ENCODE measurements around the gene EDARADD. TPM values are rescaled to one million over a fixed set of nuclear protein-coding genes. Genes with fewer than 3 reads are reported as not detected.

Gene EDARADD
- total RNA-seq, 4 donors from 2014 or later = 0.42 to 1.2 (median 0.82) TPM

- Histone ChIP-seq H3K36me3 (no peaks in the 10 kb centered on the region), H3K27ac (no peak overlapping the region), H3K4me3 (no peak overlapping the region), H3K27me3 (no peaks in the 10 kb centered on the region), H3K4me1 (no peaks in the 10 kb centered on the region), H3K9me3 (no peaks in the 10 kb centered on the region)
- TF ChIP-seq EP300 (IDR thresholded peaks at IDR 0.05) = no peak
- TF ChIP-seq POLR2A (IDR thresholded peaks at IDR 0.05) = no peak
- no peak for TF ChIP-seq CTCF (IDR thresholded peaks at IDR 0.05)
- no peak for DNase-seq (ENCODE audit: low spot score in 2 of 2)
- 81 to 94% methylated on average over 3 of the region's 3 CpGs for WGBS, 2 donors
Observed at GRCh38 chr1:236422517-236422876, 28.4 kb downstream of the EDARADD start.

DNA sequence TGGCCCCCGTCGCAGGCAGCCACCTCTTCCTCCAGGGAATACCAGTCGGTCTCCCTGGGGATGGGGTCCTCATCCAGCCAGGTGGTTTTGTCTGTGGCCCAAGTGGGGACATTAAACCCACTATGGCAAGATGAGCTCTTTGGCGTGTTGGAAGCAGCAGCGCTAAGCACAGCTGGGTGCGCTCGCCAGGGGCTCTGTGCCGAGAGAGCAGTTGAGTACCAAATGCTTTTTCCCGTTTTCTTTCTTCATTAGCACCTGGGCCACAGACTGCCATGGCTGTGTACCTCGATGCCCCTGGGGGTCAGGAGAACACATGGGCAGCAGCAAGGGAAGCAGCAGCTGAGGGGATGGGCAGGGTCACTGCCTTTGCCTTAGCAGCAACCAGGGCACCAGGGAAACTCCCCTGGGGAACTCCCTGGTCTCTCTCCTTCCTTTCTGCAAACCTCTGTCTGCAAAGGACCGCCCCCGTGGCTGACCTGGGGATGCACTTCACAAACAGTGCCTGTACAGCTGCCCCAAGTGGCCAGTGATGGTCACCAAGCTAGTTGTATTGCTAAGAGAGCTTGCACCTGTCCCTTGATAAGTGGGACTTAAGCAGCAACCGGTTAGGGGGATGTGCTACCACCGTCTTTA lies 31.1 kb downstream of the EDARADD start:
- no peaks in the 10 kb centered on the region for H3K4me1 ChIP-seq
- H3K27ac ChIP-seq = no peak overlapping the region
- no peak overlapping the region for H3K4me3 ChIP-seq
- no peaks in the 10 kb centered on the region for H3K9me3 ChIP-seq
- no peak for DNase-seq (ENCODE audit: low spot score in 2 of 2)
- WGBS, 2 donors = 83% methylated on average over 14 of the region's 14 CpGs
- no peaks in the 10 kb centered on the region for H3K36me3 ChIP-seq
- H3K27me3 ChIP-seq = no peaks in the 10 kb centered on the region
- TF ChIP-seq POLR2A (IDR thresholded peaks at IDR 0.05) (no peak), CTCF (IDR thresholded peaks at IDR 0.05) (no peak), EP300 (IDR thresholded peaks at IDR 0.05) (no peak)

DNA sequence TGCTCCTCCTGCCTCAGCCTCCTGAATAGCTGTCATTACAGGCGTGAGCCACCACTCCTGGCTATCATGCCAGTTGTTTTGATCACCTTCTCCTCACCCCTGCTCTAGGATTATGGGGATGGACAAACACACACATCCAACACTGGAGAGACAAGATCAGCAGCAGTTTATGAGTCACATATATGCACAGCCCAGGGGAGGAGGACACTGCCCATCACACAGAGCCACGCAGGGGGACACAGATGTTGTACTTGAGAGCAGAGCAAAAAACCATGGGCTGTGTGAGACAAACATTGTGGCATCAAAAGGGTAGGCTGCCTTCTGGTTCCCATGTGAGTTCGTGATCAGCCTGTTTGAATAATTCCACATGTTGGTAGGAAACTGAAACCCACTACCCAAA lies 32.1 kb downstream of the EDARADD start:
- Histone ChIP-seq H3K27ac (no peak overlapping the region), H3K36me3 (no peaks in the 10 kb centered on the region), H3K9me3 (no peaks in the 10 kb centered on the region), H3K27me3 (no peaks in the 10 kb centered on the region), H3K4me3 (no peak overlapping the region), H3K4me1 (no peaks in the 10 kb centered on the region)
- TF ChIP-seq CTCF (IDR thresholded peaks at IDR 0.05) (no peak), POLR2A (IDR thresholded peaks at IDR 0.05) (no peak), EP300 (IDR thresholded peaks at IDR 0.05) (no peak)
- no peak for DNase-seq (ENCODE audit: low spot score in 2 of 2)
- 77 to 90% methylated on average over 3 of the region's 3 CpGs for WGBS, 2 donors

GRCh38 chr1:236429715-236430274 lies 35.7 kb downstream of the EDARADD start:
- no peak for DNase-seq (ENCODE audit: low spot score in 2 of 2)
- Histone ChIP-seq H3K9me3 (no peaks in the 10 kb centered on the region), H3K27ac (no peak overlapping the region), H3K27me3 (no peaks in the 10 kb centered on the region), H3K4me1 (no peaks in the 10 kb centered on the region), H3K36me3 (no peaks in the 10 kb centered on the region), H3K4me3 (no peak overlapping the region)
- TF ChIP-seq POLR2A (IDR thresholded peaks at IDR 0.05) (no peak), CTCF (IDR thresholded peaks at IDR 0.05) (no peak), EP300 (IDR thresholded peaks at IDR 0.05) (no peak)

DNA sequence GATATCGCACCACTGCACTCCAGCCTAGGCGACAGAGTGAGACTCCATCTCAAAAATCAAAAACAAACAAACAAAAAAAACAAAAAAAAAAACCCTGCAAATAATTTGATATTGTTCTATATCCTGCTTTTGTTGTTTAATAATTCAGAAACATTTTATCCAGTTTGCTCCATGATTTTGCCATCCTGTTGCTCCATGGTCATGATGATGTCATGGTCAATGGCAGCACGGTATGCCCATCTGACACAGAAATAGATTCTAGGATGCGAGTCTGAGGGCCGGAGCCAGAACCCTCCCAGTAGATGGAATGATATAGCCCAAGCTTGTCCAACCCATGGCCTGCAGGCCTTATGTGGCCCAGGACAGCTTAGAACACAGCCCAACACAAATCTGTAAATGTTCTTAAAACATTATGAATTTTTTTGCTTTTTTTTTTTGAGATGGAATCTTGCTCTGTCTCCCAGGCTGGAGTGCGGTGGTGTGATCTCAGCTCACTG lies 39.8 kb downstream of the EDARADD start:
- H3K9me3 ChIP-seq = peaks cover 0 to under 1% (median 0%) of the 10 kb centered on the region in 4 donors
- H3K27me3 ChIP-seq = no peaks in the 10 kb centered on the region
- 89 to 95% methylated on average over 6 of the region's 6 CpGs for WGBS, 2 donors
- H3K4me1 ChIP-seq = no peaks in the 10 kb centered on the region
- no peak overlapping the region for H3K4me3 ChIP-seq
- TF ChIP-seq POLR2A (IDR thresholded peaks at IDR 0.05) = no peak
- TF ChIP-seq EP300 (IDR thresholded peaks at IDR 0.05) = no peak
- no peak for TF ChIP-seq CTCF (IDR thresholded peaks at IDR 0.05)
- no peak overlapping the region for H3K27ac ChIP-seq
- no peak for DNase-seq (ENCODE audit: low spot score in 2 of 2)
- H3K36me3 ChIP-seq = no peaks in the 10 kb centered on the region
